Measurements from ENCODE around the gene PLA2G15.

Gene PLA2G15

DNA sequence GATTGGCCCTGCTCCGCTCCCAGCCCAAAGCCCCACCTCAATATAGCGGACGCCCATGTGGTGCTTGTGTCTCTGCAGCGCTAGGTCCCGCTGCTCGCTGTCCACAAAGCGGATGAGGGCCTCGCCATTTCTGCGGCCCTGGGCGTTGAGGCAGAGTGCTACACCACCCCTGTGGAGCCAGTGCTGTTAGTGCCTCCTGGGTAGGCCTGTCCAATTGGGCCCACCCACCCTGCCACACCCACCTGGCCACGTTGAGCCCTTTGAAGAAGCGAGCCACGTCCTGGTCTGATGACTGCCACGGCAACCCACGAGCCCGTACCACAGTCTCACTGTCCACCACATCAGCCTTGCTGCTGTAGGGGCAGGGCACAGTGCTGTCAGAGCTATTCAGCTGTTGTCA is 12.8 kb upstream of the PLA2G15 start:
- Histone ChIP-seq H3K4me2 (ENCODE audit: low read length, poor library complexity, severe bottlenecking) (no peak overlapping the region), H3K9me3 (ENCODE audit: control insufficient read depth, low read length) (no peaks in the 10 kb centered on the region), H2BK15ac (ENCODE audit: low read depth, poor library complexity, severe bottlenecking) (no peak overlapping the region), H3K23ac (ENCODE audit: low read length in 2 of 2) (no peak overlapping the region), H3K4ac (ENCODE audit: low read depth in 1 of 2, low read length in 2 of 2) (no peak overlapping the region), H3K9ac (ENCODE audit: low read length) (no peak overlapping the region), H2BK12ac (ENCODE audit: low read length in 2 of 2) (no peak overlapping the region), H4K8ac (ENCODE audit: low read length) (no peak overlapping the region), H3K27ac (ENCODE audit: low read length, poor library complexity, severe bottlenecking) (no peak overlapping the region), H4K91ac (ENCODE audit: low read length) (peak overlapping the region; percentile 9), H3K18ac (ENCODE audit: low read depth in 1 of 2, low read length in 2 of 2) (no peak overlapping the region), H3K79me1 (replicated peaks; ENCODE audit: low read length, poor library complexity, severe bottlenecking) (no peaks in the 10 kb centered on the region), H3K36me3 (ENCODE audit: control insufficient read depth in 1 of 2, insufficient read depth in 2 of 2, low read depth in 1 of 2, low read length in 2 of 2) (peaks cover 0 to 32% of the 10 kb centered on the region in 2 experiments), H2BK5ac (ENCODE audit: low read depth, low read length, poor library complexity, severe bottlenecking) (no peak overlapping the region), H3K4me3 (ENCODE audit: insufficient read depth in 1 of 2, low read depth in 1 of 2, low read length in 2 of 2) (no peak overlapping the region), H3K4me1 (ENCODE audit: control insufficient read depth, insufficient read depth, low read depth, low read length) (peaks cover 33% of the 10 kb centered on the region), H2BK120ac (ENCODE audit: low read depth, low read length) (no peak overlapping the region), H2AK5ac (ENCODE audit: low read length, severe bottlenecking) (no peak overlapping the region), H3K14ac (ENCODE audit: low read length in 2 of 2) (no peak overlapping the region), H3K27me3 (ENCODE audit: control insufficient read depth in 1 of 2, insufficient read depth in 1 of 2, low read length in 2 of 2) (peaks cover 13 to 17% of the 10 kb centered on the region in 2 experiments), H2AFZ (ENCODE audit: low read depth, low read length) (no peak overlapping the region)
- WGBS, result 95% methylated on average over 16 of the region's 16 CpGs
- DNase-seq, result no peak

GRCh38 chr16:68233085-68233834 is 11.9 kb upstream of the PLA2G15 start:
- Histone ChIP-seq H2AK5ac (ENCODE audit: low read length, severe bottlenecking) (no peak overlapping the region), H3K18ac (ENCODE audit: low read depth in 1 of 2, low read length in 2 of 2) (no peak overlapping the region), H3K27me3 (ENCODE audit: control insufficient read depth in 1 of 2, insufficient read depth in 1 of 2, low read length in 2 of 2) (peaks cover 13 to 17% of the 10 kb centered on the region in 2 experiments), H3K4ac (ENCODE audit: low read depth in 1 of 2, low read length in 2 of 2) (no peak overlapping the region), H3K4me3 (ENCODE audit: insufficient read depth in 1 of 2, low read depth in 1 of 2, low read length in 2 of 2) (no peak overlapping the region), H3K79me1 (replicated peaks; ENCODE audit: low read length, poor library complexity, severe bottlenecking) (no peaks in the 10 kb centered on the region), H2BK12ac (ENCODE audit: low read length in 2 of 2) (no peak overlapping the region), H3K9me3 (ENCODE audit: control insufficient read depth, low read length) (no peaks in the 10 kb centered on the region), H3K4me2 (ENCODE audit: low read length, poor library complexity, severe bottlenecking) (no peak overlapping the region), H3K4me1 (ENCODE audit: control insufficient read depth, insufficient read depth, low read depth, low read length) (peaks cover 34% of the 10 kb centered on the region), H2BK15ac (ENCODE audit: low read depth, poor library complexity, severe bottlenecking) (no peak overlapping the region), H3K23ac (ENCODE audit: low read length in 2 of 2) (no peak overlapping the region), H3K36me3 (ENCODE audit: control insufficient read depth in 1 of 2, insufficient read depth in 2 of 2, low read depth in 1 of 2, low read length in 2 of 2) (peaks cover 0 to 30% of the 10 kb centered on the region in 2 experiments), H3K27ac (ENCODE audit: low read length, poor library complexity, severe bottlenecking) (no peak overlapping the region), H3K9ac (ENCODE audit: low read length) (no peak overlapping the region), H2BK120ac (ENCODE audit: low read depth, low read length) (no peak overlapping the region), H3K14ac (ENCODE audit: low read length in 2 of 2) (no peak overlapping the region), H2BK5ac (ENCODE audit: low read depth, low read length, poor library complexity, severe bottlenecking) (no peak overlapping the region), H4K8ac (ENCODE audit: low read length) (no peak overlapping the region), H2AFZ (ENCODE audit: low read depth, low read length) (no peak overlapping the region), H4K91ac (ENCODE audit: low read length) (no peak overlapping the region)
- no peak for DNase-seq
- 96% methylated on average over 5 of the region's 5 CpGs for WGBS

- peaks cover 13 to 17% of the 10 kb centered on the region in 2 experiments for H3K27me3 ChIP-seq (ENCODE audit: control insufficient read depth in 1 of 2, insufficient read depth in 1 of 2, low read length in 2 of 2)
- H3K4me1 ChIP-seq (ENCODE audit: control insufficient read depth, insufficient read depth, low read depth, low read length), result peaks cover 34% of the 10 kb centered on the region
- no peaks in the 10 kb centered on the region for H3K9me3 ChIP-seq (ENCODE audit: control insufficient read depth, low read length)
- no peak overlapping the region for H3K9ac ChIP-seq (ENCODE audit: low read length)
- no peak overlapping the region for H2BK120ac ChIP-seq (ENCODE audit: low read depth, low read length)
- no peak overlapping the region for H3K4me2 ChIP-seq (ENCODE audit: low read length, poor library complexity, severe bottlenecking)
- no peak overlapping the region for H4K8ac ChIP-seq (ENCODE audit: low read length)
- H3K4me3 ChIP-seq (ENCODE audit: insufficient read depth in 1 of 2, low read depth in 1 of 2, low read length in 2 of 2), result no peak overlapping the region
- no peak overlapping the region for H3K18ac ChIP-seq (ENCODE audit: low read depth in 1 of 2, low read length in 2 of 2)
- DNase-seq, result no peak
- WGBS, result 83% methylated on average over 7 of the region's 8 CpGs
- peak overlapping the region; percentile 34 for H4K91ac ChIP-seq (ENCODE audit: low read length)
- H3K36me3 ChIP-seq (ENCODE audit: control insufficient read depth in 1 of 2, insufficient read depth in 2 of 2, low read depth in 1 of 2, low read length in 2 of 2), result peaks cover 0 to 30% of the 10 kb centered on the region in 2 experiments
- H3K23ac ChIP-seq (ENCODE audit: low read length in 2 of 2), result no peak overlapping the region
- no peak overlapping the region for H2AFZ ChIP-seq (ENCODE audit: low read depth, low read length)
- H3K14ac ChIP-seq (ENCODE audit: low read length in 2 of 2), result no peak overlapping the region
- H2BK15ac ChIP-seq (ENCODE audit: low read depth, poor library complexity, severe bottlenecking), result no peak overlapping the region
- no peaks in the 10 kb centered on the region for H3K79me1 ChIP-seq (replicated peaks; ENCODE audit: low read length, poor library complexity, severe bottlenecking)
- H3K4ac ChIP-seq (ENCODE audit: low read depth in 1 of 2, low read length in 2 of 2), result no peak overlapping the region
- no peak overlapping the region for H2BK5ac ChIP-seq (ENCODE audit: low read depth, low read length, poor library complexity, severe bottlenecking)
- no peak overlapping the region for H3K27ac ChIP-seq (ENCODE audit: low read length, poor library complexity, severe bottlenecking)
- H2AK5ac ChIP-seq (ENCODE audit: low read length, severe bottlenecking), result no peak overlapping the region
- no peak overlapping the region for H2BK12ac ChIP-seq (ENCODE audit: low read length in 2 of 2)
Observed at GRCh38 chr16:68233835-68234187, 11.4 kb upstream of the PLA2G15 start.

DNA sequence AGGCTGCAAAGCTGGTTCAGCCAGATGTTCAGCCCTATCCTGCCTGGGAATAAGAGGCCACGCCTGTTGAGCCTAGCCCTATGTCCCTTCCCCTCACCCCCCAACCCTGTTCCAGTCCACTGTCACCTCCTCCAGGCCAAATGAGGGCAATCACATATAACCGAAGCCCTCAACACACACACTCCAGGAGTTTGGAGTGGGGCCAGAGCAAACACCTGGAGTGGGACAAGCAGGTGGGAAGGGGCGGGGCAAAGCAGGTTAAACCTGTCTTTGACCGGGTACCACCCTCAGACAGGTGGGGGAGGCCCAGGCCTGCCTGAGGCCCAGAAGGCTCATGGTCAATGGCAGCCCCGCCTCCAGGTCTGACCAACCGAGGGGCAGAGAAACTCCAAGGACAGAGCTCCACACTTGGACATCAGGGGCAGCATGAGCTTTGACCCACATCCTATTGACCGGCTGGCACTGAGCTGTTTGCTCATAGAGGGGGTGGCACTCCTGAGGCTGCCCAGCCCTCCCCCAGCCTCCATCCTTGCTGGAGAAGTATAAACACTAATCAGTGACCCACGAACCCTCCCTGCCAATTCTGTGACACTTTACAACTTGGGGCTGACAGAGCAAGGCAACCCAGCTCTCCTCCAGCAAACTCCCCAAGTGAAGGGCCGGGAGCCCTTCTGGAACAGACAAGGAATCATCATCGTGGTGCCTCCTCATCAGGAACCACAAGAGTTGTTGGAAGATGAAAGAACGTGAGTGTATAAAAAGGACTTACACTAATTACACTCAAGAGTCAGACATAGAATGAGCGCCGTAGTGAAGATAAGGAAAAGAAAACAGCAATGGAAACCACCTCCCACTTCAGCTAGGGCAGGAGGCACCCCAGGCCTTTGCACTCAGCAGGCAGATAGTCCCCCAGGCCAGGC is 10.7 kb upstream of the PLA2G15 start:
- Histone ChIP-seq H3K4me3 (ENCODE audit: insufficient read depth in 1 of 2, low read depth in 1 of 2, low read length in 2 of 2) (no peak overlapping the region), H2AK5ac (ENCODE audit: low read length, severe bottlenecking) (peak overlapping the region; percentile 15), H3K4me2 (ENCODE audit: low read length, poor library complexity, severe bottlenecking) (no peak overlapping the region), H2BK120ac (ENCODE audit: low read depth, low read length) (no peak overlapping the region), H3K9me3 (ENCODE audit: control insufficient read depth, low read length) (no peaks in the 10 kb centered on the region), H3K9ac (ENCODE audit: low read length) (no peak overlapping the region), H3K18ac (ENCODE audit: low read depth in 1 of 2, low read length in 2 of 2) (peak overlapping the region in 1 of 2 experiments; percentile 24), H2AFZ (ENCODE audit: low read depth, low read length) (no peak overlapping the region), H3K27me3 (ENCODE audit: control insufficient read depth in 1 of 2, insufficient read depth in 1 of 2, low read length in 2 of 2) (peaks cover 13 to 17% of the 10 kb centered on the region in 2 experiments), H3K27ac (ENCODE audit: low read length, poor library complexity, severe bottlenecking) (no peak overlapping the region), H4K8ac (ENCODE audit: low read length) (no peak overlapping the region), H2BK12ac (ENCODE audit: low read length in 2 of 2) (no peak overlapping the region), H3K4me1 (ENCODE audit: control insufficient read depth, insufficient read depth, low read depth, low read length) (peaks cover 34% of the 10 kb centered on the region), H3K79me1 (replicated peaks; ENCODE audit: low read length, poor library complexity, severe bottlenecking) (no peaks in the 10 kb centered on the region), H3K23ac (ENCODE audit: low read length in 2 of 2) (no peak overlapping the region), H3K14ac (ENCODE audit: low read length in 2 of 2) (no peak overlapping the region), H3K4ac (ENCODE audit: low read depth in 1 of 2, low read length in 2 of 2) (no peak overlapping the region), H4K91ac (ENCODE audit: low read length) (peak overlapping the region; percentile 34), H2BK5ac (ENCODE audit: low read depth, low read length, poor library complexity, severe bottlenecking) (no peak overlapping the region), H3K36me3 (ENCODE audit: control insufficient read depth in 1 of 2, insufficient read depth in 2 of 2, low read depth in 1 of 2, low read length in 2 of 2) (peaks cover 0 to 30% of the 10 kb centered on the region in 2 experiments), H2BK15ac (ENCODE audit: low read depth, poor library complexity, severe bottlenecking) (peak overlapping the region; percentile 31)
- DNase-seq, result no peak
- WGBS, result 67% methylated on average over 11 of the region's 13 CpGs

Measured in mesenchymal stem cell (in vitro differentiated cells and primary cell).